ENCODE measurements around the gene IKZF1. TPM values are rescaled to one million over a fixed set of nuclear protein-coding genes. Genes with fewer than 3 reads are reported as not detected.

IKZF1 gene
- total RNA-seq, 1 donor from 2014 or later = 537 TPM

DNA sequence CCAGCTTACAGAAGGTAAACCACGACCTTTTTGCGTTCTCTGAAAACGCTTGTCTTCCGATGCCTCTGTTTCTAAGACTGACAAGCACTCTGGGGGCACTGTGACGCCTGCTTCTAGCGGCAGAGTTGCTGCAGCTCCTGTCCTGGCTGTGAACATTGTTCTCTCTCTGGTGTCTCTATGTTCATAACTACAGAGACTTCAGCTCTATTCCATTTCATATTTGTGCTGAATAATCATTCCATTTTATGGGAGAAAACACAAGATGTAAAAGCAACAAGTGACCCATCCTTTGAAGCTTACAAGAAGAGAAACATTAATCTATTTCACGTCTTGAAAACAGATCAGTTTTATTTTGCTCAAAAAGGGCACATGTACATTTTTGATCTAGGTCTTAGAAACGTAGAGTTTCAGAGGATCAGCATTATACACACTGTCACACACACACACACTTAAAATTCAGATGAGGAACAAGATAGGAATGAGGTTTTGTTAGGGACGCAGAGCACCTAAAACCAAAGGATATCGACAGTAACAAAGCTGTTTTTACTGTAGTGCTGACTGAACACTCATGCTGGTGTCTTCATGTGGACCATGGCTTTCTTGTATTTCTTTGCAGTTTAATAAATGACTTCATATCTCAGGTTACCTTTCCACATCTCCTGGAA, 3.0 kb downstream of the IKZF1 start:
- intact Hi-C loops (cut with micrococcal nuclease) = loop anchor here (1.0 to 5.0 kb wide), 9 partner anchors 13 to 165 kb away; partner anchors contain the start of gene FIGNL1

DNA sequence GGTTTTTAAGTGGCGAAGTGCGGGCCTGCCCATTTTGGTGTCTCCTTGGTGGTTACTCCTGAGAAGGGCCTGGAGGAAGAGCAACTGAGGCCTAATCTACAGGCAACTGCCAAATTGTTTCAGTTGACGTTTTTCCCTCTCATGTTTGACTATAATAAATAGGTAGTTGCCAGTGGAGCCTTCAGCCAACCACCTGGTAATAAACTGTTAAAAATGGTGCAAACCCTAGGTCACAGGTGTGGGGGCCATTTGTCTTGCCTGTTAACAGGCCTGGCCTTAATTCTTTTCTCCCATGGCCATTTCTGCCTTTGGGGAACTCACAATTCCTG, 3.7 kb downstream of the IKZF1 start:
- intact Hi-C loops (cut with micrococcal nuclease) = loop anchor here (2.0 to 5.0 kb wide), 2 partner anchors 81 to 143 kb away; partner anchors contain the start of gene FIGNL1

GRCh38 chr7:50308532-50309385, 4.2 kb downstream of the IKZF1 start:
- intact Hi-C loops (cut with micrococcal nuclease) = loop anchor here (1.0 to 5.0 kb wide), 3 partner anchors 9 to 142 kb away; partner anchors contain the start of gene FIGNL1

DNA sequence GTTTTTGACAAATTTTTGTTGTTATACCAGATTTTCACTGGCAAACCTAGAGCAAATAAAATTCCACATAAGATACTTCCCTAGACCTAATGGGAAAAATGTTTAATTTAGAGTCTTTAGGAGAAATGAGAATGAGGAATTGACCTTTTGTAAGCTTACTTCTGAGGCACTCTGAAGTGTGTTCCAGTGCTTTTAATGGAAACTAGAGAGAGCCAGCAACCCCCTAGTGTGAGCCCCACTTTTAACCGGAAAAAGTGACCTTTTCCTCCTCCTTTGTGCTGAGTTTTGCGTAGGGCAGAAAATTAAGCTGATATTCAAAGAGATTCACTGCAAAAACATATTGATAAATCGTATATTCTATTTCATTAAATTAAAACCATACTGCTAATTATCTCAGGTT, 5.2 kb downstream of the IKZF1 start:
- intact Hi-C loops (cut with micrococcal nuclease) = loop anchor here (1.0 to 5.0 kb wide), 3 partner anchors 8 to 141 kb away; partner anchors contain the start of gene FIGNL1

GRCh38 chr7:50310361-50310760, 5.8 kb downstream of the IKZF1 start:
- intact Hi-C loops (cut with micrococcal nuclease) = no loop called here

- intact Hi-C loops (cut with micrococcal nuclease) = no loop called here
Measured at GRCh38 chr7:50310956-50311355, 6.4 kb downstream of the IKZF1 start.

DNA sequence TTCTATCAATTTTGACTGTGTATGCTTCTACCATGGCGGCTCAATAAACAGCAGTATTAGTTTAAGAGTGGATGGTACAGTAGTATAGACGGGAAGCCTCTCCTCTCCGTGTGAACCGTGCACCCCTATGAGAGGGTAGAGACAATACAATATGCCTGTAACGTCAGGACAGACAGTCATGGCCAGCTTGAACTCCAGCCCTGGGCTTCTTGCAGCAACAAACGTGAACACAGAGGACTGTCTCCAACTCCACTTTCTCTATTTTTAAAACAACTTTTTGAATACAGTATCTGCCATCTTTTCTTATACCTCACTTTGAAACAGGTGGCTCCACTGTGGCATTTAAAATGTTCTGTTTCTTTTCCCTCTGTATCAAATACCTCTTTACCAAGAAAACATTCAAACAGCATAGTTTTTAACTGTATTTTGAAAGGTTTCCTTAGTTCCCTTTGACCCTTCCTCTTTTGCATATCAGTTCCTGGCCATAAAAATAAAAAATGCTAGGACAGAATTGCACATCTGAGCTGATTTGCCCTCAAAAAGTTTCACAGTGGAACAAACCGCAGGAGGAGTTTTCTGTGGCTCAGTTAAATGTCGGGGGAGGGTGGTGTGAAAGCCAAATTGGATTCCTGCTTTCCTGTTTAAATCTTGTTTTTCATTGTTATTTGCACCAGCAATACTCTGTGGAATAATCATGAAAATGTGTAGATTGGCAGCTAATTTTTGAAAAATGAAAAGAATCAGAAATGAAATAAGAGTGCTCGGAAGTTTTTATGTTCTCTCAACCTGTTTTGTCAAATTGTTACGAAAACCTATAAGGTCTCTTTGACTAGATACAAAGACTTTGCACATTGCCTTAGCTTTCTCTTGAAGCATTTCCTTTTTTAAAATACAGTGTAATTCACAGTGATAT, 8.0 kb downstream of the IKZF1 start:
- intact Hi-C loops (cut with micrococcal nuclease) = loop anchor here (1.0 kb wide), 2 partner anchors 52 to 106 kb away; no protein-coding TSS in a partner anchor

- intact Hi-C loops (cut with micrococcal nuclease) = no loop called here
Measured at GRCh38 chr7:50314836-50315592, 10.5 kb downstream of the IKZF1 start.

DNA sequence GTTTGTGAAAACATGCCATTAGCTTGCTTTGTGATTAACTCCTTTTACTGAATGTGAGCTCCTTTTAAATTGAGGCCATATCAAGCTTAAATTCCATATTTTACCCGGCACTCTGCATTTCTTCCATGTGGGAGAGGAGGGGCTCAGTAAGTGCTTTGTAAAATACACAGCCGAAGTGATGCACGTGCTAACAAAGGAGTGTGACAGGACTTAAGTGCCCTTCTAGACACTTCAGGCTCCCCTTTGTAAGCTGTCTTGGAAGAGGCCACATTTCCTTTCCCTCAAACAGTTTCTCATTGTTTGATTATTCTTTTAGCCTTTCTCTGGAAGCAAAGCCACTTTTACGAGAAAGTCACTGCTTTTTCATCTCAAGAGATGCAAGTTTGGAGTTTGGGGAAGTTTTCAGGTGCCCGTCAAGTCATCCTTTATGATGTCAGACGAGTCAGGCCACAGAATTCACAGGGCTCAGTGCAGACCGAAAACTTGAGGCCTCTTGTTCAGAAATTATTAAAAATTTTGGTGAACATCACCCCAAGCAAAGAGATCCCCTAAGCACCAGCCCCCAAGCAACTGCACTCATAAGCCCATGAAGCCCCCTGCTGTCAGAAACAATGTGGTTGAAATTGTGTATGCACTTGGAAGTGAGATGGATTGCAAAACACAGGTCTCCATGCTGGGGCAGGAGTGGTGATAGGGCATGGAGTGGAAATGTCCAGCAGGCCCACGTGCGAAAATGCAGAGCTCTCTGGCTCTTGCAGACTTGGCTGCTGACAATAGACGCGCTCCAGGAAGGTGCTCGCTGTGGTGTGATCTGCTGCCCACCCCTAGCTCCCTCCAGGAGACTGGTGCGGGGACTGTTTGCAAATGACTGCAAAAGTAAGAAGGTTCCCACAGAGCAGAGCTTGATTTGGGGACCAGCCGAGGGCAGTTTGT, 11.5 kb downstream of the IKZF1 start:
- intact Hi-C loops (cut with micrococcal nuclease) = loop anchor here (2.0 kb wide), 4 partner anchors 53 to 223 kb away; partner anchors contain the start of gene ZPBP

DNA sequence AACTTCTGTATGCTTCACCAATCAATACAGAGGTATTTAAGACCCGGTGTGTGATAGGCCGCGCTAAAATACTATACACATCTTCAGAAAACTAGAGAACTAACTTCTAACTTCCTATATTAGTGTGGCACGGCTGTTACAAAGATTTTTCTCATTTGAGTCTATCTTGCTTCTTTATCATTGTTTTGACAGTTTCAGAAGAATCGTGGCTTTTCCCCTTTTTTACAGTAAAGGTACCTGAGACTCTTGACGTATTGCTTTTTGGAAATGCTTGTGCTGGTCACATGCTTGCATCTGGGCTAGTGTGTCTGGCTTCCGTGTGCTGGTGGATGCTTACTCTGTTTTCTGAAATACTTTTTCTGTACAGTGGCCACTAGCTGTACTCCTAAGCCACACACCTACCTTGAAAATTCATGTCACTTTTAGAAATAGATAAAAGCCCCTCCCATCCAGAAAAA, 12.7 kb downstream of the IKZF1 start:
- intact Hi-C loops (cut with micrococcal nuclease) = loop anchor here (1.0 to 2.0 kb wide), 9 partner anchors 8 to 224 kb away; partner anchors contain the start of gene ZPBP

DNA sequence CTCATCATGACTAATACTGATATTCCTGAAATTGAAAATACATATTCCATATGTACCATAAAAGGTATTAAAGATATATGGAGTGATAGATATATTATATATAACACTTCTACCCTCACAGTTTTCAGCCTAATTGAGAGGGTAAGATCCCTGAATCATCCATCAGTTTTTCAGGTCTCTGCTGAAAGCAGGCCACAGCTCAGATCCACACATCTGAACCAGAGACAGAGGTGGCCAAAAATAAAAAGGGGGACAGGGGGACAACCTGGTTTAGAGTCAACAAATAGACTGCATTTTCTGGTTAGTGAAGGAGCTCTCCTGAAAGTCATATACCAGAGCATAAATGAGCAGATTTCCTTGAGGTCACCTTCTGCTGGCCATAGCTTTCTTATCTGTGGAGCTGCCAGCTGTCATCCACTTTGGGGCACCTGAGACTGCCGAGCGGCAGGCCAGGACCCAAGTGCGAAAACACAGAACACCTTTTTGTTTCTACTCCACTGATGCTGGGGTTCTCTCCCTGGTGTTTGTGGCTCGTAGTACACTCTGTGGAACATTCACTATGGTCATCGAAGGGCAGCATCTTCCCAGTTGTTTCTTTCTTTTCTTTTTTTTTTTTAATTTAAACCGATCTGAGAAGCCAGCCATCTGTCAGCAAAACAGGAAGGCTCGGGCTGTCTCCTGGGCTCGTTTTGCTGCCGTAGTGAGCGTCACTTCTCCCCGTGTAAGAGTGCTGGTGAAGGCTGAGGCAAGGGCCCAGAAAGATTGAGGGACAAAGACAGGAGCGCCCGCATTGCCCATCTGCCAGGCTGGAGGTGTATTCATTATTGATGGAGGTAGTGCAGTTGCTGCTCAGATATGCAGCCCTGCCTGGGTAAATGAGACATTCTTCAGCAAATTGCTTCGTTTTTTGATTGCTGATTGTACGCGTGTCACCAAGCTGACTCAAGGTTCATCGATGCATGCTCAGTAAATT, 13.5 kb downstream of the IKZF1 start:
- intact Hi-C loops (cut with micrococcal nuclease) = loop anchor here (1.0 to 2.0 kb wide), 9 partner anchors 9 to 225 kb away; partner anchors contain the start of gene ZPBP

- intact Hi-C loops (cut with micrococcal nuclease) = loop anchor here (1.0 to 2.0 kb wide), 2 partner anchors 10 to 15 kb away; no protein-coding TSS in a partner anchor
Measured at GRCh38 chr7:50321487-50322067, 17.1 kb downstream of the IKZF1 start.

GRCh38 chr7:50324113-50324512, 19.6 kb downstream of the IKZF1 start:
- intact Hi-C loops (cut with micrococcal nuclease) = no loop called here

GRCh38 chr7:50327443-50327842, 22.9 kb downstream of the IKZF1 start:
- intact Hi-C loops (cut with micrococcal nuclease) = no loop called here

DNA sequence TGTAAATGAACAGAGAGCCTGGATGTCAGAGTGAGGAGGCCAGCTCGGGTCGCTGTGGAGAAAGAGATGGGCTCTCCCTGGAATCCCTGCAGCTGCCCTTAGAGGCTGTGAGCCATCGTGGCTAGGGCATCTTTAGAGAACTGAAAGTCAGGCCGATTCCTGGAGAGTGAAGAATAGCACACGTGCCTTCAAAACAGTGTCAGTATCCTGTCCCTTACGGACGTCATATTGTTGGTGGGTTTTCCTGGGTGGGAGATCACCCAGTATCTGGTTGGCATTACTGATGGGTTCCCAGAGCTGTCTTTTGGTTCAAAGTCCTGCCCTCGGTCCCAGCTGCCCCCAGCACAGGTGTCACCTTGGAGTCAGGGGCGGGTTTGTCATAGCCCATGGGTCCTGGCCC, 25.3 kb downstream of the IKZF1 start:
- intact Hi-C loops (cut with micrococcal nuclease) = no loop called here

DNA sequence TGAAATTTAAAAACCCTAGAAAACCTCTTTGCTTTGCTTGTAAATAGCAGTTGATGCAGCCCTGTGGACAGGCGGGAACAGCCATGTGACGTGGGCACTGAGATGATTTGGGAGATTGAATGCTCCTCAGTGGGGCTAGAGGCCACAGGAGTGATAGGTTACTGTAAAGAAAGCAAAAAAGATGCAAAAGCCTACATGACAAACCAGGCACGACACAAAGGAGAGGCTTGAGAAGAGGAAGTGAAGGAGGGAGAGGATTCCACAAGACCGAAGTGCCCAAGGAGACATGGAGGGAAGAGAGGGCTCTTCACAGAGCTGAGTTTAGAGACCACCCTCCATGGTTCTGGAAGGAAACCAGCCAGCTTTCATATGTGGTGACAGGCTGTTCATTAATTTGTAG, 25.7 kb downstream of the IKZF1 start:
- intact Hi-C loops (cut with micrococcal nuclease) = no loop called here

GRCh38 chr7:50330696-50331095, 26.2 kb downstream of the IKZF1 start:
- intact Hi-C loops (cut with micrococcal nuclease) = loop anchor here (1.0 kb wide), 6 partner anchors 8 to 124 kb away; no protein-coding TSS in a partner anchor

All from T-helper 1 cell treated with Interleukin-12 subunit alpha and Interleukin-12 subunit beta and Interleukin-4 antibody, amounts not matched to agents 30 ng/mL and 1 ng/mL, for 36 hours (primary cell).